Transverse colon (tissue), 4 donors: ENCODE data around the gene IL7R. TPM values are rescaled to one million over a fixed set of nuclear protein-coding genes. Genes with fewer than 3 reads are reported as not detected.

ENCODE experiments used
- DNase-seq: peaks from one replicate; pipeline ENCODE4 v3.0.0-alpha.2; 2019
- H3K27ac ChIP-seq, 4 donors: fragments of 200-600 bp; sonication (generic); 2 replicates each; pipeline ENCODE4 v1.5.1; 2016 to 2018; ENCODE audit warnings: inconsistent platforms in 4 of 4
- H3K27me3 ChIP-seq: fragments of 200-600 bp; sonication (generic); 2 replicates; pipeline ENCODE4 v1.5.1; 2017; ENCODE audit warnings: inconsistent platforms
- H3K36me3 ChIP-seq, 4 donors: fragments of 200-600 bp; sonication (generic); 2 replicates each; pipeline ENCODE4 v1.5.1; 2017 to 2019; ENCODE audit warnings: inconsistent platforms in 4 of 4
- H3K4me1 ChIP-seq, 4 donors: fragments of 200-600 bp; sonication (generic); 2 replicates each; pipeline ENCODE4 v1.5.1; 2017 to 2020; ENCODE audit warnings: inconsistent platforms in 4 of 4
- H3K4me3 ChIP-seq, 4 donors: fragments of 200-600 bp; sonication (generic); 1 replicate in 1 of 4; 2 replicates in 3 of 4; pipeline versions ENCODE4 v1.5.1 to v1.6.1; 2017 to 2019; ENCODE audit warnings: inconsistent platforms in 4 of 4
- H3K9me3 ChIP-seq, 2 donors: fragments of 200-600 bp; sonication (generic); 2 replicates each; pipeline ENCODE4 v1.5.1; 2017 to 2019; ENCODE audit warnings: inconsistent platforms in 2 of 2
- CTCF ChIP-seq, 5 experiments: fragments of 200-600 bp in 3 of 5; fragments of 450-650 bp in 2 of 5; sonication (generic) in 3 of 5; IDR thresholded peaks; 1 replicate in 2 of 5; 2 replicates in 3 of 5; pipeline ENCODE4 v1.5.1; 2016 to 2017; ENCODE audit warnings: antibody characterized with exemption in 5 of 5, inconsistent platforms in 3 of 5, mild to moderate bottlenecking in 2 of 5, moderate library complexity in 1 of 5
- EP300 ChIP-seq: sonication (generic); formaldehyde crosslinking; IDR thresholded peaks from one replicate; pipeline ENCODE4 v1.6.1; 2017; ENCODE audit warnings: antibody characterized with exemption, low read depth
- POLR2A ChIP-seq: fragments of 450-650 bp; IDR thresholded peaks from one replicate; pipeline ENCODE4 v1.6.1; 2016; ENCODE audit warnings: antibody characterized with exemption, mild to moderate bottlenecking, moderate library complexity
- POLR2AphosphoS5 ChIP-seq, 3 donors: sonication (generic); formaldehyde crosslinking; IDR thresholded peaks; one replicate each; pipeline ENCODE4 v1.6.1; 2016; ENCODE audit warnings: antibody characterized with exemption in 3 of 3
- WGBS, 2 donors: methylation state at CpG; one replicate each; pipeline ENCODE4 v1.1.5; 2018; ENCODE audit warnings: low coverage in 1 of 2; 5-methylcytosine and 5-hydroxymethylcytosine counted together
- in situ Hi-C, 4 donors: fragments of 200-750 bp; cut with MboI; loops; one replicate each; pipeline versions ENCODE4 v1.15.0 to v1.15.1; 2017; ENCODE audit warnings: low sequenced_read_pairs in 3 of 4, low pct_ligation_motif_present in 1 of 4, low pct_unique_long_range_greater_than_20kb in 1 of 4
- intact Hi-C: fragments of 100-400 bp; cut with DNase I; formaldehyde crosslinking; loops from one replicate; pipeline ENCODE4 v1.15.1; 2023; ENCODE audit warnings: low total_unique reads
- total RNA-seq, 4 donors: library from RNA; depleted of rRNA; stranded (reverse); fragments of >200 nt; gene quantifications; one replicate each; pipeline ENCODE4 v1.1.0, GENCODE V29; 2016

IL7R gene
- total RNA-seq, 4 donors from 2014 or later = 3.2 to 54.8 (median 17.9) TPM

GRCh38 chr5:35832762-35833161 is 23.9 kb upstream of the IL7R start:
- whole genome bisulfite sequencing, 2 donors = 49 to 53% methylated on average over 2 of the region's 2 CpGs
- Histone ChIP-seq H3K27me3 (no peaks in the 10 kb centered on the region), H3K36me3 (no peaks in the 10 kb centered on the region), H3K4me3 (no peak overlapping the region), H3K27ac (no peak overlapping the region), H3K9me3 (no peaks in the 10 kb centered on the region), H3K4me1 (no peaks in the 10 kb centered on the region)
- in situ Hi-C loops = no loop called here
- TF ChIP-seq CTCF (IDR thresholded peaks at IDR 0.05) = no peak
- intact Hi-C loops = no loop called here
- DNase-seq = no peak

- no peak for TF ChIP-seq CTCF (IDR thresholded peaks at IDR 0.05)
- TF ChIP-seq EP300 = no peak
- TF ChIP-seq POLR2AphosphoS5 (IDR thresholded peaks at IDR 0.05) = no peak
- no peak for TF ChIP-seq POLR2A
- peak overlapping the region in 1 of 4 donors; percentile 16 for H3K27ac ChIP-seq
- no peak overlapping the region for H3K4me3 ChIP-seq
- no peaks in the 10 kb centered on the region for H3K4me1 ChIP-seq
- H3K36me3 ChIP-seq = no peaks in the 10 kb centered on the region
- intact Hi-C loops (no loop called here), in situ Hi-C loops (no loop called here)
- no peak for DNase-seq
- no peaks in the 10 kb centered on the region for H3K27me3 ChIP-seq
- no peaks in the 10 kb centered on the region for H3K9me3 ChIP-seq
- 78 to 88% methylated on average over 2 of the region's 2 CpGs for WGBS, 2 donors
Measured at GRCh38 chr5:35833224-35833623, 23.5 kb upstream of the IL7R start.

- H3K27me3 ChIP-seq = no peaks in the 10 kb centered on the region
- no peak for TF ChIP-seq CTCF (IDR thresholded peaks at IDR 0.05)
- no peak for TF ChIP-seq POLR2AphosphoS5 (IDR thresholded peaks at IDR 0.05)
- TF ChIP-seq POLR2A = no peak
- TF ChIP-seq EP300 = no peak
- no peaks in the 10 kb centered on the region for H3K36me3 ChIP-seq
- no peak overlapping the region for H3K4me3 ChIP-seq
- in situ Hi-C loops = no loop called here
- intact Hi-C loops = no loop called here
- H3K9me3 ChIP-seq = no peaks in the 10 kb centered on the region
- H3K4me1 ChIP-seq = no peaks in the 10 kb centered on the region
- no peak for DNase-seq
- 63 to 86% methylated on average over 4 to 7 of the region's 7 CpGs for WGBS, 2 donors
- H3K27ac ChIP-seq = no peak overlapping the region
Measured at GRCh38 chr5:35835796-35836742, 20.6 kb upstream of the IL7R start.

DNA sequence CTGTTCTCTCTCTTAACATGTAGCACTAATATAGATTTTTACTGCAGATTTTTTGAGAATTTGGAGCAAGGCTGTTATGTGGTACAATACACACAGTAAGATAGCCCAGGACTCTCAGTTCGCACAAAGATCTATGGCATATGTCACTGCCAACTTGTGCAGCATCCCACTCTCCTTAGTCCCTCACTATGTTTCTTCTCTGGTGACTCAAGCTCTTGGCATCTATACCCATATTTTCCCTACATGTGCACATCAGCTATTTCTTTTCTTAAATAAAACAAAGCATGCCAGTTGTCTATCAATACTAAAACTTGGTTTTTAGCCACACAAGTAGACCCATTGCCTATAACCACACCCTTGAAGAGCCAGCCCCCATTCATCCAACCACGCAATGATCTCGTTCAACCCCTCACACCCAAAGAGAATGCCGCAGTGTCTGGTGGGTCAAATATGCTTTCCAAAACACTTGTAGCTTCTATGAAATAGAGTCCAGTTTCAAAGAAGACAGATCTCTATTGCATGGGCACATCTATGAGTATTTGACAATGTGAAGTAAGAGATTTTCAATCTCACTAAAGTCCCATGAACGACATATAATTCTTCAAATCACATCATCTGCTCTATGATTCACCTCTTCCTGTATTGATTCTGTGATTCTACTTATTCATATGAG is 18.2 kb upstream of the IL7R start:
- Histone ChIP-seq H3K4me3 (no peak overlapping the region), H3K27ac (no peak overlapping the region), H3K36me3 (no peaks in the 10 kb centered on the region), H3K4me1 (no peaks in the 10 kb centered on the region), H3K27me3 (no peaks in the 10 kb centered on the region), H3K9me3 (no peaks in the 10 kb centered on the region)
- 78 to 85% methylated on average over 5 of the region's 5 CpGs for WGBS, 2 donors
- TF ChIP-seq POLR2A (no peak), EP300 (no peak), POLR2AphosphoS5 (IDR thresholded peaks at IDR 0.05) (no peak), CTCF (IDR thresholded peaks at IDR 0.05) (no peak)
- in situ Hi-C loops = no loop called here
- no peak for DNase-seq
- intact Hi-C loops = no loop called here
